HG03097 (cell line): ENCODE measurements around the gene CCDC106.

ENCODE experiments used
- ATAC-seq: cut with Tn5 transposase; IDR thresholded peaks from one replicate; pipeline ENCODE4 v1.9.1; 2021; ENCODE audit not compliant: unreplicated experiment, low FRiP score

The CCDC106 gene

DNA sequence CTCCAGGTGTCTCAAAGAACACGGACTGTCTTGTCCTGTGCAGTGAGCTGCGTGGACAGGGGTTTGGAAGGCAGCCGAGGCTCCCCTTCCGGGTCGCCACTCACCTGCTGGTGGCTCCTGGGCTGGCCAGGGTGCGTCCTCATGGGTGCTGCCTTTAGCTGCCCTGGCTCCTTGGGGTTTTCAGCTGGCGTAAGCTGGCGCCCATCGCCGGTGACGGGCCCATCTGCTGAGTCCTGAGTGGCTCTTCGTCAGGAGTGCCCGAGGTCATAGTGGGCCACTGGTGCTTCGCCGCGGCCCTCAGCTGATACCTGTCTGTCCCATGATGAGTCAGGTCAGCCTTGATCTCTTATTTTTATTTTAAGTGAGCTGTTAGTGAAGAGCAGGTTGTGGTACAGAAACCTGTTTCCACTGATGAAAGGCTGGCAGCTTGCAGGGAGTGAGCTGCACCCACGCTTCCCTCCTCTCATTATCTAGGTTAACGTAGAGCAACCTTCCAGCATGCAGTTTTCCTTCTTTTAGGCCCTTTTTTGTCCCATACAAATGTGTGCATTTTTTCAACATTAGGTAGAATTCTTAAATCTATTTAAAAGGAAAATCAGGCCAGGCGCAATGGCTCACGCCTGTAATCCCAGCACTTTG lies 45.4 kb downstream of the CCDC106 start:
- ATAC-seq: no peak

- no peak for ATAC-seq
These were observed 46.2 kb downstream of the CCDC106 start for GRCh38 chr19:55694241-55694655.

DNA sequence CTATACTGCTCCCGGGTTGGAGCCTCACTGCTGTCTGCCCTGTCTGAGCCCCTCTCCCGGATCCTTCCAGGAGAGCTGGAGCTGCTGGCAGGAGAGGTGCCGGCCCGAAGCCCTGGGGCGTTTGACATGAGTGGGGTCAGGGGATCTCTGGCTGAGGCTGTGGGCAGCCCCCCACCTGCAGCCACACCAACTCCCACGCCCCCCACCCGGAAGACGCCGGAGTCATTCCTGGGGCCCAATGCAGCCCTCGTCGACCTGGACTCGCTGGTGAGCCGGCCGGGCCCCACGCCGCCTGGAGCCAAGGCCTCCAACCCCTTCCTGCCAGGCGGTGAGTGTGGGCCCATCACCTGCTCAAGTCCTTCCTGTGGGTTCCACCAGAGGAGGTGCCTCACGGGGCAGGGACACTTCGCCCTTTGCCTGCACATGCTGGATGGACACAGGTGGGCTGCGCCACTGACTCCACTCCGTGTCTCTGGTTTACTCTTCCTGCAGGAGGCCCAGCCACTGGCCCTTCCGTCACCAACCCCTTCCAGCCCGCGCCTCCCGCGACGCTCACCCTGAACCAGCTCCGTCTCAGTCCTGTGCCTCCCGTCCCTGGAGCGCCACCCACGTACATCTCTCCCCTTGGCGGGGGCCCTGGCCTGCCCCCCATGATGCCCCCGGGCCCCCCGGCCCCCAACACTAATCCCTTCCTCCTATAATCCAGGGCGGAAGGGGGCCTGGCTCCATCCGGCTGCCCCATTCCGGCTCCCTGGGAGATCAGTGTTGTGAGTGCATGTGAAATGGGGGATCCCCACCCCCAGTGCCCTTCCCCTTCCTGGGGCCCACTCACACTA lies 46.9 kb downstream of the CCDC106 start:
- ATAC-seq: no peak

GRCh38 chr19:55695511-55696290 lies 47.7 kb downstream of the CCDC106 start:
- no peak for ATAC-seq

DNA sequence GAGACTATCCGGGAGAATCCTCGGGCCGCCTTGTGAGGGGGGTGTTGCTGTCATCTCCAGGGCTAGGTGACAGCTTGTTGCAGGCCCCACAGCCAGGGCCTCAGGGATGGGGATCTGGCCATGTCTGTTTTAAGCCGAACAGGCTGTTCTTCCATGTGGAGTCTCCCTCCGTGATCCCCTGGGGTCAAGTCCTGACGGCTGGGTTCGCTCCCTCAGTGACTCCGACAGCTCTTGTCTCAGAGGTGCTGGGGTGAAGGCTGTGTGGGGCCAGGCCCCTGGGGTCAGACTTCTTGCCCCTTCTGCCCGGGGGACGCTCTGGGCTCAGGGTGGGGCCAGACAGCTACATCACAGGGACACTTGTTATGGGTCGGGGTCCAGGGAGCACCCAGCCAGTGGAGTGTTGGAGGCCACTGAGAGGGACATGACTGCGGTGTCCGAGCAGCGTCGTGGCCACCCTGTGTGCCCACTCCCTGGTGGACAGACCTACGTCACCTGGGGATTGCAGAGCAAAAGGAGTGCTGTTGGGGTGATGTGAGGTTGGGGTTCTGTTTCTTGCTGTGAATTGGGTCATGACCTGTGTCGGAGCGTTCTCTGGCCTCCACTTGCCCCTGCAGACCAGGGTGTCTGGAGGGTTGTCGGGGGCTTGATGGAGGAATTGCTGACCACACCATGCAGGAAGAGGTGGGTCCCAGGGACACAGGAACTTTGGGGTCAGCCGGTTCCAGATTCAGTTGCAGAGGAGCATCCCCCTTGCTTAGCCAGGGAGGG lies 48.5 kb downstream of the CCDC106 start:
- no peak for ATAC-seq

GRCh38 chr19:55697069-55697440 lies 49.0 kb downstream of the CCDC106 start:
- no peak for ATAC-seq

- no peak for ATAC-seq
These were observed 49.7 kb downstream of the CCDC106 start for GRCh38 chr19:55697698-55698097.

- no peak for ATAC-seq
These were observed 50.2 kb downstream of the CCDC106 start for GRCh38 chr19:55698256-55698655.

- no peak for ATAC-seq
These were observed 51.2 kb downstream of the CCDC106 start for GRCh38 chr19:55699221-55699620.

- no peak for ATAC-seq
These were observed 52.8 kb downstream of the CCDC106 start for GRCh38 chr19:55700813-55701212.

GRCh38 chr19:55702131-55702627 lies 54.2 kb downstream of the CCDC106 start:
- no peak for ATAC-seq
